ENCODE measurements around the gene PEX5.

The PEX5 gene

GRCh38 chr12:7158781-7159609 lies 30.5 kb upstream of the PEX5 start:
- Histone ChIP-seq H3K9me3 (ENCODE audit: control insufficient read depth, insufficient read depth, low read depth, low read length) (no peaks in the 10 kb centered on the region), H3K4me1 (ENCODE audit: control insufficient read depth, insufficient read depth, low read length) (no peaks in the 10 kb centered on the region; the same call in 1 of the 2 replicates), H3K4me3 (ENCODE audit: low read depth, low read length) (no peak overlapping the region), H3K27ac (ENCODE audit: extremely low read depth, low read depth, low read length) (no peak overlapping the region), H3K36me3 (ENCODE audit: control insufficient read depth in 2 of 2, insufficient read depth in 1 of 2, low read length in 2 of 2) (peaks cover 0 to 29% of the 10 kb centered on the region in 2 experiments; a peak in 1 of 3 replicates)
- ChIA-PET CTCF (interaction anchor here (1.2 kb wide), 1 partner anchor 11 kb away, joined by 3 read pairs; no protein-coding TSS in a partner anchor), POLR2A (interaction anchor here (1.1 kb wide), 1 partner anchor 30 kb away, joined by 3 read pairs; no protein-coding TSS in a partner anchor)
- TF ChIP-seq ZNF571 (tag by site-specific recombination; IDR thresholded peaks at IDR 0.05) = no peak
- TF ChIP-seq, protein P1, sequence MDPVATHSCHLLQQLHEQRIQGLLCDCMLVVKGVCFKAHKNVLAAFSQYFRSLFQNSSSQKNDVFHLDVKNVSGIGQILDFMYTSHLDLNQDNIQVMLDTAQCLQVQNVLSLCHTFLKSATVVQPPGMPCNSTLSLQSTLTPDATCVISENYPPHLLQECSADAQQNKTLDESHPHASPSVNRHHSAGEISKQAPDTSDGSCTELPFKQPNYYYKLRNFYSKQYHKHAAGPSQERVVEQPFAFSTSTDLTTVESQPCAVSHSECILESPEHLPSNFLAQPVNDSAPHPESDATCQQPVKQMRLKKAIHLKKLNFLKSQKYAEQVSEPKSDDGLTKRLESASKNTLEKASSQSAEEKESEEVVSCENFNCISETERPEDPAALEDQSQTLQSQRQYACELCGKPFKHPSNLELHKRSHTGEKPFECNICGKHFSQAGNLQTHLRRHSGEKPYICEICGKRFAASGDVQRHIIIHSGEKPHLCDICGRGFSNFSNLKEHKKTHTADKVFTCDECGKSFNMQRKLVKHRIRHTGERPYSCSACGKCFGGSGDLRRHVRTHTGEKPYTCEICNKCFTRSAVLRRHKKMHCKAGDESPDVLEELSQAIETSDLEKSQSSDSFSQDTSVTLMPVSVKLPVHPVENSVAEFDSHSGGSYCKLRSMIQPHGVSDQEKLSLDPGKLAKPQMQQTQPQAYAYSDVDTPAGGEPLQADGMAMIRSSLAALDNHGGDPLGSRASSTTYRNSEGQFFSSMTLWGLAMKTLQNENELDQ (tag by site-specific recombination; IDR thresholded peaks at IDR 0.05; ENCODE audit: low read depth) = no peak
- no peak for TF ChIP-seq SP3 (tag by site-specific recombination; IDR thresholded peaks at IDR 0.05)
- TF ChIP-seq ZIC2 (tag by site-specific recombination; IDR thresholded peaks at IDR 0.05) = peak; percentile 66
- TF ChIP-seq KLF1 (tag by site-specific recombination; IDR thresholded peaks at IDR 0.05) = peak; percentile 52; the same call in 1 of the 2 replicates
- no peak for TF ChIP-seq ZNF843 (tag by site-specific recombination; IDR thresholded peaks at IDR 0.05)
- no peak for TF ChIP-seq ZNF140 (tag by site-specific recombination; IDR thresholded peaks at IDR 0.05)
- TF ChIP-seq ZNF558 (tag by site-specific recombination; IDR thresholded peaks at IDR 0.05) = no peak
- TF ChIP-seq GLI4 (tag by site-specific recombination; IDR thresholded peaks at IDR 0.05) = no peak
- TF ChIP-seq ZNF132 (tag by site-specific recombination; IDR thresholded peaks at IDR 0.05; ENCODE audit: borderline replicate concordance) = no peak

GRCh38 chr12:7160183-7160582 lies 29.3 kb upstream of the PEX5 start:
- H3K4me1 ChIP-seq (ENCODE audit: control insufficient read depth, insufficient read depth, low read length) = no peaks in the 10 kb centered on the region; the same call in 1 of the 2 replicates
- TF ChIP-seq EGR2 (tag by site-specific recombination; IDR thresholded peaks at IDR 0.05; ENCODE audit: low read depth) (peak; percentile 98), ZEB2 (tag by site-specific recombination; IDR thresholded peaks at IDR 0.05) (peak; percentile 80), ZFHX2 (tag by site-specific recombination; conservative IDR thresholded peaks at IDR 0.05) (peak; percentile 95)
- TF ChIP-seq, protein P2, sequence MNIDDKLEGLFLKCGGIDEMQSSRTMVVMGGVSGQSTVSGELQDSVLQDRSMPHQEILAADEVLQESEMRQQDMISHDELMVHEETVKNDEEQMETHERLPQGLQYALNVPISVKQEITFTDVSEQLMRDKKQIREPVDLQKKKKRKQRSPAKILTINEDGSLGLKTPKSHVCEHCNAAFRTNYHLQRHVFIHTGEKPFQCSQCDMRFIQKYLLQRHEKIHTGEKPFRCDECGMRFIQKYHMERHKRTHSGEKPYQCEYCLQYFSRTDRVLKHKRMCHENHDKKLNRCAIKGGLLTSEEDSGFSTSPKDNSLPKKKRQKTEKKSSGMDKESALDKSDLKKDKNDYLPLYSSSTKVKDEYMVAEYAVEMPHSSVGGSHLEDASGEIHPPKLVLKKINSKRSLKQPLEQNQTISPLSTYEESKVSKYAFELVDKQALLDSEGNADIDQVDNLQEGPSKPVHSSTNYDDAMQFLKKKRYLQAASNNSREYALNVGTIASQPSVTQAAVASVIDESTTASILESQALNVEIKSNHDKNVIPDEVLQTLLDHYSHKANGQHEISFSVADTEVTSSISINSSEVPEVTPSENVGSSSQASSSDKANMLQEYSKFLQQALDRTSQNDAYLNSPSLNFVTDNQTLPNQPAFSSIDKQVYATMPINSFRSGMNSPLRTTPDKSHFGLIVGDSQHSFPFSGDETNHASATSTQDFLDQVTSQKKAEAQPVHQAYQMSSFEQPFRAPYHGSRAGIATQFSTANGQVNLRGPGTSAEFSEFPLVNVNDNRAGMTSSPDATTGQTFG (tag by site-specific recombination; IDR thresholded peaks at IDR 0.05; ENCODE audit: borderline replicate concordance) = no peak
- H3K9me3 ChIP-seq (ENCODE audit: control insufficient read depth, insufficient read depth, low read depth, low read length) = no peaks in the 10 kb centered on the region
- no peak overlapping the region for H3K4me3 ChIP-seq (ENCODE audit: low read depth, low read length)
- POLR2A ChIA-PET = no interaction called here
- CTCF ChIA-PET = interaction anchor here (3.1 to 3.7 kb wide), 2 partner anchors 15 to 29 kb away, joined by 15 to 43 read pairs; partner anchors contain the start of gene PEX5
- H3K27ac ChIP-seq (ENCODE audit: extremely low read depth, low read depth, low read length) = no peak overlapping the region
- peaks cover 0 to 26% of the 10 kb centered on the region in 2 experiments; a peak in 1 of 3 replicates for H3K36me3 ChIP-seq (ENCODE audit: control insufficient read depth in 2 of 2, insufficient read depth in 1 of 2, low read length in 2 of 2)

- CTCF ChIA-PET = interaction anchor here (0.6 to 3.7 kb wide), 8 partner anchors 8 to 663 kb away, joined by 3 to 43 read pairs (median 9); partner anchors contain the start of gene PEX5
- Histone ChIP-seq H3K4me1 (ENCODE audit: control insufficient read depth, insufficient read depth, low read length) (no peaks in the 10 kb centered on the region), H3K9me3 (ENCODE audit: control insufficient read depth, insufficient read depth, low read depth, low read length) (no peaks in the 10 kb centered on the region), H3K27ac (ENCODE audit: extremely low read depth, low read depth, low read length) (no peak overlapping the region), H3K4me3 (ENCODE audit: low read depth, low read length) (no peak overlapping the region), H3K36me3 (ENCODE audit: control insufficient read depth in 2 of 2, insufficient read depth in 1 of 2, low read length in 2 of 2) (peaks cover 0 to 15% of the 10 kb centered on the region in 2 experiments; a peak in 1 of 3 replicates)
- POLR2A ChIA-PET = no interaction called here
- TF ChIP-seq ZNF488 (tag by site-specific recombination; IDR thresholded peaks at IDR 0.05) (no peak), ZNF223 (tag by site-specific recombination; IDR thresholded peaks at IDR 0.05) (no peak), ZNF645 (tag by site-specific recombination; IDR thresholded peaks at IDR 0.05) (no peak), KLF1 (tag by site-specific recombination; IDR thresholded peaks at IDR 0.05) (no peak), ATF2 (tag by site-specific recombination; IDR thresholded peaks at IDR 0.05; ENCODE audit: low read depth) (no peak), GLIS2 (tag by site-specific recombination; IDR thresholded peaks at IDR 0.05) (no peak)
- TF ChIP-seq, protein P3, sequence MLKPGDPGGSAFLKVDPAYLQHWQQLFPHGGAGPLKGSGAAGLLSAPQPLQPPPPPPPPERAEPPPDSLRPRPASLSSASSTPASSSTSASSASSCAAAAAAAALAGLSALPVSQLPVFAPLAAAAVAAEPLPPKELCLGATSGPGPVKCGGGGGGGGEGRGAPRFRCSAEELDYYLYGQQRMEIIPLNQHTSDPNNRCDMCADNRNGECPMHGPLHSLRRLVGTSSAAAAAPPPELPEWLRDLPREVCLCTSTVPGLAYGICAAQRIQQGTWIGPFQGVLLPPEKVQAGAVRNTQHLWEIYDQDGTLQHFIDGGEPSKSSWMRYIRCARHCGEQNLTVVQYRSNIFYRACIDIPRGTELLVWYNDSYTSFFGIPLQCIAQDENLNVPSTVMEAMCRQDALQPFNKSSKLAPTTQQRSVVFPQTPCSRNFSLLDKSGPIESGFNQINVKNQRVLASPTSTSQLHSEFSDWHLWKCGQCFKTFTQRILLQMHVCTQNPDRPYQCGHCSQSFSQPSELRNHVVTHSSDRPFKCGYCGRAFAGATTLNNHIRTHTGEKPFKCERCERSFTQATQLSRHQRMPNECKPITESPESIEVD (tag by site-specific recombination; IDR thresholded peaks at IDR 0.05) = no peak
Measured at GRCh38 chr12:7161327-7161726, 28.2 kb upstream of the PEX5 start.

Measured in HEK293 (cell line).